Rectal smooth muscle tissue (tissue), 1 donor: ENCODE measurements around the gene UACA.
"Not testable (repeated sequence)": the region's sequence is repeated elsewhere in the genome, so short reads cannot be mapped to it uniquely, and the experiment has no call there.

ENCODE experiments used
- H3K27ac ChIP-seq: one replicate; pipeline ENCODE4 v1.7.0; 2013; ENCODE audit warnings: low read depth, low read length, inconsistent platforms
- H3K27me3 ChIP-seq: one replicate; pipeline ENCODE4 v1.7.0; 2013; ENCODE audit warnings: low read length; ENCODE audit not compliant: control insufficient read depth, insufficient read depth
- H3K36me3 ChIP-seq: one replicate; pipeline ENCODE4 v1.7.0; 2013; ENCODE audit warnings: low read length; ENCODE audit not compliant: control insufficient read depth, insufficient read depth
- H3K4me1 ChIP-seq: one replicate; pipeline ENCODE4 v1.7.0; 2013; ENCODE audit warnings: low read length; ENCODE audit not compliant: control insufficient read depth, insufficient read depth
- H3K4me3 ChIP-seq: one replicate; pipeline ENCODE4 v1.7.0; 2013; ENCODE audit warnings: low read length
- H3K9ac ChIP-seq: one replicate; pipeline ENCODE4 v1.7.0; 2013; ENCODE audit warnings: low read length

UACA gene

DNA sequence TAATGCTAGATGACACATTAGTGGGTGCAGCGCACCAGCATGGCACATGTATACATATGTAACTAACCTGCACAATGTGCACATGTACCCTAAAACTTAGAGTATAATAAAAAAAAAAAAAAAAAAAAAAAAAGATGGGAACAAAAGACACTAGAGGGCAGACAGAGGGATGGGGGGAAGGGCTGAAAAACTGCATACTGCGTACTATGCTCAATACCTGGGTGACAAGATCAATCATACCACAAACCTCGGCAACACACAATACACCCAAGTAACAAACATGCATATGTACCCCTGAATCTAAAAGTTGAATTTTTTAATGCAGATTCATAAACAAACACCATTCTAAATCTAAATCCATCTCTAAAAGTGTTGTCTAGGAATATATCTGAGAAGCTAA, 28.3 kb downstream of the UACA start:
- H3K27ac ChIP-seq, H3K27me3 ChIP-seq, H3K9ac ChIP-seq, H3K36me3 ChIP-seq, H3K4me1 ChIP-seq, H3K4me3 ChIP-seq: not testable (repeated sequence)

DNA sequence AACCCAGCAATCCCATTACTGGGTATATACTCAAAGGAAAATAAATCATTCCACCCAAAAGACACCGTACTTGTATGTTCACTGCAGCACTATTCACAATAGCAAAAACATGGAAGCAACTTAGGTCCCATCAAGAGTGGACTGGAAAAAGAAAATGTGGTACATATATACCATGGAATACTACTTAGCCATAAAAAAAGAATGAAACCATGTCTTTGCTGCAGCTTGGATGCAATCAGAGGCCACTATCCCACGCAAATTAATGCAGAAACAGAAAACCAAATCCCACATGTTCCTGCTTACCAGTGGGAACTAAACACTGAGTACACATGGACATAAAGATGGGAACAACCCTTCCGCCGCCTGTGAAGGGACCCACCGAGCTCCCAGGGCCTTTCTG, 34.2 kb downstream of the UACA start:
- H3K4me3 ChIP-seq, result no peak overlapping the region
- H3K27me3 ChIP-seq, result no peaks in the 10 kb centered on the region
- no peak overlapping the region for H3K9ac ChIP-seq
- no peaks in the 10 kb centered on the region for H3K4me1 ChIP-seq
- H3K36me3 ChIP-seq, result no peaks in the 10 kb centered on the region
- H3K27ac ChIP-seq, result no peak overlapping the region

DNA sequence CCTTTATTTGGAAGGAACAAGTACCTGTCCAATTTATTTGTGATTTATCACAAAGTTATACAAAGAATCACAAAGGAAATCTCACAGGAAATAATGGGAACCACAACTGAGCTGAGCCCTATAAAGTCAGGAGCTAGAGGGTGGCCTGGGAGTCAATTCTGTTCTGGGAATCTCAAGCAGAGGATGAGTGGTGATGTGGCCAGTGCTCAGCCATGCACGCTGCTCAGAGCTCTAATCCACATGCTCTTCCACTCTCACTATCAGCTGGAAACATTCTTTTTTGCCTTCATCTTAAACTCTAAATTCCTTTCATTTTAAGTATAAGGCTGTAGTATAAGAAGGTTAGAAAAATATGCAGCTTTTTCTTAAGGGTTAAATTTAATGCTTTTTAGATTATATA, 36.6 kb downstream of the UACA start:
- Histone ChIP-seq H3K4me1 (no peaks in the 10 kb centered on the region), H3K27ac (no peak overlapping the region), H3K4me3 (no peak overlapping the region), H3K27me3 (no peaks in the 10 kb centered on the region), H3K36me3 (no peaks in the 10 kb centered on the region), H3K9ac (no peak overlapping the region)

DNA sequence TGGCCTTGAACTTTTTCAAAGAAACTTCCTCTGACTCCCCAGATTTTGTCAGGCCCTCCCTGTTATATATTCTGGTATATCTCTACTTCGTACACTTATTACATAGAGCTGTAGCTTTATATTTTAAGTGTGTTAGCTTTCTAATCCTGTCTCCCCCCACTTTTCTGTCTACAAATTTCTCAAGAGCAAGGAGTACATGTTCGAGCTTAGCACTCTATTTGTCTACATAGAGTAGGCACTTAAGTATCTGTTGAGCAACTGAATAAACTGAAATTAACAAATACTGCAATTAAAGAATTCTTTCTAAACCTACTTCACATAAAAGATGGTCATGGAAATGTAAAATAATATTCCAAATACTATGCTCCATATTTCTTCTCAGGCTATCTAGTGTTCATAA, 39.4 kb downstream of the UACA start:
- no peak overlapping the region for H3K4me3 ChIP-seq

DNA sequence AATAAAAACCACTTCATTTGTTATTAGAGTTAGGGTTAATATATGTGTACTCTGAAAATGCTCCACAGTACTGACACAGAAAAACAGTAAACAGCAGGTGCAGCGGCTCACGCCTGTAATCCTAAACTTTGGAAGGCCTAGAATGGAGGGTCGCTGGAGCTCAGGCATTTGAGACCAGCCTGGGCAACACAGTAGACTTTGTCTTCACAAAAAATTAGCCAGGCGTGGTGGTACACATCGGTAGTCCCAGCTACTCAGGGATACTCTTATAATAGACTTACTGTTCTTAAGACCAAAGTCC, 40.3 kb downstream of the UACA start:
- H3K27ac ChIP-seq, result no peak overlapping the region
- H3K4me1 ChIP-seq, result no peaks in the 10 kb centered on the region
- H3K9ac ChIP-seq, result no peak overlapping the region
- no peak overlapping the region for H3K4me3 ChIP-seq
- no peaks in the 10 kb centered on the region for H3K27me3 ChIP-seq
- H3K36me3 ChIP-seq, result no peaks in the 10 kb centered on the region

More for the DNA sequence above, 39.4 kb downstream of the UACA start:
- Histone ChIP-seq H3K27me3 (no peaks in the 10 kb centered on the region), H3K9ac (no peak overlapping the region), H3K36me3 (no peaks in the 10 kb centered on the region), H3K4me1 (no peaks in the 10 kb centered on the region), H3K27ac (no peak overlapping the region)

DNA sequence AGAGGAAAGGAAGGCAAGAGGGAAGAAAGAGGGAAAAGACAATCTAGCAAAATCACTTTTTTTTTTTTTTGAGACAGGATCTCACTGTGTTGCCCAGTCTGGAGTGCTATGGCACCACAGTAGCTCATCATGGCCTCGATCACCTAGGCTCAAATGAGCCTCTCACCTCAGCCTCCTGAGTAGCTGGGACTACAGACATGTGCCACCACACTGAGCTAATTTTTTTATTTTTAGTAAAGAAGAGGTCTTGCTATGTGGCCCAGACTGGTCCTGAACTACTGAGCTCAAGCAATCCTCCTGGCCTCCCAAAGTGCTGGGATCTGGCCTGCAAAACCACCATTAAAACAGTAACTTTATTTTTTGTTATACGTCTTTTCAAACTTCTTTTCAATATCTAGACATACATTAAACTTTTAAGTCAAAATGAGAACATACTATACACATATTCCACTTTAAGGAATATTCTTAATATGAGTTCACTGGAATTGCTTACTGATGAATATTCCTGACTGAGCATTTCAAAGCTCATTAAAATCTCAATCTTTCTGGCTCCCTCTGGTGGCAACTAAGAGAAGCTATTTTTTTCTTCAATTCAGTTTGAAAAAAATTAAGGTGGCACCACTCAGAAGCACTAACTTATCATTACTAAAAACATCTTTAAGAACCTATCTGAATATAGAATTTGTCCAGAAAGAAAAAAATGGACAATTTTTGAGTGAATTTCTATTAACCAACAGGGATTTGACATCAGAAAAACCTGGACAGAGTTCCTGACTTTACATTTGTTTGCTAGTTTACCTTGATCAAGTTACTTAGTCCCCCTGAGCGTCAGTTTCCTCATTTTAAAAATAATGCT, 40.9 kb downstream of the UACA start:
- Histone ChIP-seq H3K27ac (no peak overlapping the region), H3K4me3 (no peak overlapping the region), H3K4me1 (peaks cover 4% of the 10 kb centered on the region), H3K9ac (no peak overlapping the region), H3K36me3 (no peaks in the 10 kb centered on the region), H3K27me3 (no peaks in the 10 kb centered on the region)

DNA sequence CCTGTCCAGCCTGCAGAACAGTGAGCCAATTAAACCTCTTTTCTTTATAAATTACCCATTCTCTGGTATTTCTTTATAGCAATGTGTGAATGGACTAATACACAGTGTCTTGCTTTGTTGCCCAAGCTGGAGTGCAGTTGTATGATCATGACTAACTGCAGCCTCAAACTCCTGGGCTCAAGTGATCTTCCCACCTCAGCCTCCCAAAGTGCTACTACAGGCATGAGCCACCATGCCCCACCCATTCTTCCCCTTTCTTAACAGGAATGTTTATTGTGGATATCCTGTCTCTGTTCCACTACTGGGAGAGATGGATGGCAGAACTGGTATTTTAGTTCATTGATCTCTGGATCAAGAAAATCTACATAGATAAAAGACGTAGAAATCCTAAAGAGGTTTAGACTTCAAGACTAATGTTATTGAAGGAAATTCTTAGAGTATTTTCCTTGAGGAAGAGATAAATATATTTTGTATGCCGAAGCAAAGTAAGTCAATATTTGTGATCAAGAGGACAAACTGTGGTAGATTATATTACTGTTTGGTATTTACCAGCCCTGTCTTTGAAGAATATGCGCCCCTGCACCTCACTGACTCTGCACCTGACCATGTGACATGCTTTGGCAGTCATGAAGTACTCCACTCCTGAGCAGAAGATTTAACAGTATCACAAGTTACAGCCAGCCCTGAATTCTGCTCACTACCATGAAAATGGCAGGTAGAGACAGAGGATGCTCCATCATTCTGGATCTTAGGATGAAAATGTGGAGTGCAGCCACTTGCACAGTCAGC, 42.9 kb downstream of the UACA start:
- no peak overlapping the region for H3K9ac ChIP-seq
- H3K27ac ChIP-seq, result no peak overlapping the region
- H3K4me1 ChIP-seq, result peaks cover 9% of the 10 kb centered on the region
- H3K36me3 ChIP-seq, result no peaks in the 10 kb centered on the region
- H3K4me3 ChIP-seq, result no peak overlapping the region
- H3K27me3 ChIP-seq, result no peaks in the 10 kb centered on the region

DNA sequence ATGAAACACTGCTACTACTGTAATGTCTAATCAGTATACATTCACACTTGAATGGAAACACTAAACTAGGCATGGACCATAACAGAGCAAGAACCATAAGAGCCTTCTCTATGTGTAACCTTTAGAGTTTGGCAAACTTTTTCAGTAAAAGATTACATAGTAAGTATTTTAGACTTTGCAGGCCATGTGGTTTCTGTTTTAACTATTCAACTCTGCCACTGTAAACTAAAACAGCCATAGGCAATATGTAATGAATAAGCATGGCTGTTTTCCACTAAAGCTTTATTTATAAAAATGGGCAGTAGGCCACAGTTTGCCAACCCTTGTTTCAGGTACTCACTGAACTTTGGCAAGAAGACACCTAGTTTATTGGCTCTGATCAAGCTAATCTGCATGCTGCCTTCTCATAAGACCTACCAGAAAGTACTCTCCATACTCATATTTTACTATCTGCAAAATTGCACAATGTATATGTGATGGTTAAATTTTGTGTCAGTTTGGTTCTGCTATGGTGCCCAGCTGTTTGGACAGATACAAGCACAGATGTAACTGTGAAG, 46.0 kb downstream of the UACA start:
- Histone ChIP-seq H3K4me1 (peaks cover 19% of the 10 kb centered on the region), H3K9ac (no peak overlapping the region), H3K4me3 (no peak overlapping the region), H3K27ac (peak overlapping the region; percentile 40), H3K27me3 (no peaks in the 10 kb centered on the region), H3K36me3 (no peaks in the 10 kb centered on the region)

DNA sequence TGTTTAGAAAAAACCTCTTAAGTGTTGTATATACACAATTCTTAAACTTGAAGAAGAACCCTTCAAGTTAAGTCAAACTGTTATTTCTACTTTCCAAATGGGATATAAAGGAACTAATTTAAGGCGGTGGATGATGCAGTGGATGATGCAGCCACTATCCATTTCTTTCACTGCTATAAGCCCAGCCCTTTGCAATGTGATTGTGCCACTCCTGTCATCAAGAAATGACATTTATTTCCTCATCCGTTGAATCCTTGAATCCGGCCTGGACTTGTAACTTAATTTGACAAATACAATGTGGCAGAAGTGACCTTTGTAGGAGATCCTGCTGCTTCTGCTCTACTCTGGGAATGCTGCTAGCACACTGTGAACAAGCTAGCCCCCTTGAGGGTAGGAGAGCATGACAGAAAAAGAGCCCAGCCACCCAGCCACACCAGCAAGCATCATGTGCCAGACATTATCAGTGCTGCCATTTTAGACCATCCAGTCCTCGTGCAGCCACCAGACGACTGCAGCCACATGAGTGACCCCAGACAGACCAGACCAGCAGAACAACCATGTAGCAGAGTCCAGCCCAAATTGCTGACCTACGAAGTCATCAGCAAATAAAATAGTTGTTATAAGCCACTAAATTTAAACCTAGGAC, 47.4 kb downstream of the UACA start:
- H3K9ac ChIP-seq, result no peak overlapping the region
- H3K4me3 ChIP-seq, result no peak overlapping the region
- no peak overlapping the region for H3K27ac ChIP-seq
- no peaks in the 10 kb centered on the region for H3K27me3 ChIP-seq
- H3K36me3 ChIP-seq, result no peaks in the 10 kb centered on the region
- H3K4me1 ChIP-seq, result peaks cover 19% of the 10 kb centered on the region

DNA sequence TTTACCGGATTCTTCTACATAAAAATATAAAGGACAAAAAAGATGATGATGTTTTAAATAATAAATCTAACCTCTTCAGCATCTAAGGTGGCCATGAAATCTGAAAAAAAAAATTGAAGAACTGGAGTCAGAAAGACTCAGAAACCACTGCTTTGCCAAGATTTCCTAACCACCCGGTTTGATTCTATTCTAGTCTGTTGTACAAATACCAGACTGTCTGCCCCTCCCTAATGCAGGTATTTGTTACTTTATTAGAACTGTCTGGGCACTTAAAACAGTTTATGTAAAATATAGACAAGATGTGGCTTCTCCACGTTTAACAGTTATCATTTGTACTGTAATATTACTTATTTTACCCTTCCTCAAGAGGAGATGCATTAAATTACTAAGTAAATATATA, 48.8 kb downstream of the UACA start:
- Histone ChIP-seq H3K9ac (no peak overlapping the region), H3K27ac (peak overlapping the region; percentile 11), H3K4me3 (no peak overlapping the region), H3K27me3 (no peaks in the 10 kb centered on the region), H3K36me3 (no peaks in the 10 kb centered on the region), H3K4me1 (peaks cover 19% of the 10 kb centered on the region)

DNA sequence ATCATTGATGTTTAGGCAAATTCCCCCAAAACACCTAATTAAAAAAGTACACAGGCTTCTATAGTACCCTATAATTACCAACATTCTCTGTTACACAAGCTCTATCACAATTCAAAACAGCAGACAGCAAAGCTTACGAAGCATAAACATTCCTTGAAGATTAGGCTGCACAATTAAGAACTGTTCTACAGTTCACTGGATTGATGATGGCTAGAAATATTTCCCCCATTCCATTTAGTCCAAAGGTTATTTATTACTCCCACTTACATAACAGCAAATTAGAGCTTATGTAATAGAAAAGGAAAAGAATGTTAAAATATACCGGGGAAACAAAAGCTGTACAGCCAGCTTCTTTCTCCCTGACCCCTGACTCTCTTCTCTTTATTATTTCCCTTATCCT, 49.3 kb downstream of the UACA start:
- H3K27ac ChIP-seq, result peak overlapping the region; percentile 33
- H3K4me3 ChIP-seq, result no peak overlapping the region
- peaks cover 19% of the 10 kb centered on the region for H3K4me1 ChIP-seq
- no peaks in the 10 kb centered on the region for H3K27me3 ChIP-seq
- H3K9ac ChIP-seq, result no peak overlapping the region
- H3K36me3 ChIP-seq, result no peaks in the 10 kb centered on the region

DNA sequence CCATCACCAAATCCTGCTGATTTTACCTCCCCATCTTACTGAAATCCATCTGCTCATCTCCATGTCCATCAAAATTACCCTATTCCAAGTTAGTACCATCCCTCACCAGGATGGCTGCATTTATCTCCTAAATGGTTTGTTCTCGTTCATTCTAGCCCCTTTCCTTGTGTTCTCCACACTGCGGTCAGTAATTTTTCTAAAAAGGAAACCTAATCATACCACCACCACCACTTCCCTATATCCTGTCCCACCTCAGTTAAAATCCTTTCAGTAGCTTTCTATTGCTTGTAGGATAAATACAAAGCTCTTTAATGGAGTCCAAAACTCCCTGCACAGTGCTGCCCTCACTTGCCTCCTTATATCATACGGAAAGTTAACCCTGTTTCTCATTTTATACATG, 51.1 kb downstream of the UACA start:
- H3K27ac ChIP-seq, result no peak overlapping the region

More for the DNA sequence above, 51.1 kb downstream of the UACA start:
- H3K27me3 ChIP-seq, result no peaks in the 10 kb centered on the region
- H3K9ac ChIP-seq, result no peak overlapping the region
- H3K4me3 ChIP-seq, result no peak overlapping the region
- H3K4me1 ChIP-seq, result peaks cover 13% of the 10 kb centered on the region
- H3K36me3 ChIP-seq, result no peaks in the 10 kb centered on the region
